ENCODE data around the gene TENM4.
"Not testable (repeated sequence)": the region's sequence is repeated elsewhere in the genome, so short reads cannot be mapped to it uniquely, and the experiment has no call there.

TENM4 gene

DNA sequence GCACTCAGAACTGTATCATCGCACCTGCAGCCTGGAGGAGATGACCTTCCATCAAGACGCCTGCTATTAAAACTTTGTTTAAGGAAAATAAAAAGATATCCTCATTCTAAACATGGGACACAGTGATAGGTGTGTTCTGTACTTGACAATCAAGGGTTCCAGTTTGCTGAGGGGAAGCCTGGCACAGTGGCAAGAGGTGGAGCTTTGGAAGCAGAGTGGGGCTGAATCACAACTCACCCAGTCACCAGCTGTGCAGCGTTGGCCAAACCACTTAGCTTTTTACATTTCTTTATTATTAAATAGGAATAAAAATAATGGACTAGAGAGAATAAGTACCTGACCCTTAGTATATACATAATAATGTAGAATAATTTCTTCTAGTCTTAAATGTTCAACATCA lies 220.7 kb downstream of the TENM4 start:
- no peak for DNase-seq (ENCODE audit: low read depth in 2 of 2, low spot score in 1 of 2)

GRCh38 chr11:79219186-79220045 lies 221.4 kb downstream of the TENM4 start:
- no peak for DNase-seq (ENCODE audit: low read depth in 2 of 2, low spot score in 1 of 2)

GRCh38 chr11:79212741-79213190 lies 228.1 kb downstream of the TENM4 start:
- DNase-seq (ENCODE audit: low read depth in 2 of 2, low spot score in 1 of 2) = no peak

- DNase-seq (ENCODE audit: low read depth in 2 of 2, low spot score in 1 of 2) = no peak
Observed at GRCh38 chr11:79209540-79210266, 231.1 kb downstream of the TENM4 start.

DNA sequence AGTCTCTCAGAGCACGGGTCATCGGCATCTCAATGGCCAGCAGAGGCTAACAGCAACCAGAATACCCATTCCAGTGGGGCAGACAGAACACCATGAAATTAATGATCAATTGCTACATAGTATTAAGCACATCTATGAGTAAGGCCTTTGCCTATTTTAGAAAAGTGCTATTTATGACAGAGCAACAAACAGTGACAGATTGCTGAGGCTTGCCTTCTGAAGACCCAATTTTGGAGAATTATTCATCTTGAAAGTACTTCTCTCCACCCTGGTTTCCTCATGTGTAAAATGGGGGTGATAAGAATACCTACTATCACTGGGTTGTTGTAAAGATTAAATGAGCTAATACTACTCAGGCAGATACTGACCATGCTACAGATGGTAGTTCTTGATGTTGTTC lies 232.7 kb downstream of the TENM4 start:
- DNase-seq (ENCODE audit: low read depth in 2 of 2, low spot score in 1 of 2) = no peak

DNA sequence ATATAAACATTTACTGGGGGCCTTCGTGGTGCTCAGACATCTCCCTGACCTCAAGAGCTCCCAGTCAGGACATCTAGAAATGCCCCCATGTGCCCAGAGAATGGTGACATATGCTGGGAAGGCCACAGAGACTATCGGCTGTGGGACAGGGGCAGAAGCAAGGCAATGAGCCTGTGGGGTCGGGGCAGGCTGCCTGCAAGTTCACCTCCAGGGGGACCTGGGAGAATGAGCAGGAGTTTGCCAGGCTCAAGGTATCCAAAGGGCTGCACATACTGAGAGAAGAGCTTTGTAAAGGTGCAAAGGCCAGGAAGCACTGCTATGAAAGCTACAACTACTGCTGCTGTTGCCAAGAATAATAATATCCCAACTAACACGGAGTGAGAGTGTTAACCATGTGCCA lies 233.9 kb downstream of the TENM4 start:
- no peak for DNase-seq (ENCODE audit: low read depth in 2 of 2, low spot score in 1 of 2)

GRCh38 chr11:79205786-79206185 lies 235.0 kb downstream of the TENM4 start:
- no peak for DNase-seq (ENCODE audit: low read depth in 2 of 2, low spot score in 1 of 2)

- DNase-seq (ENCODE audit: low read depth in 2 of 2, low spot score in 1 of 2) = no peak
Observed at GRCh38 chr11:79201677-79202347, 239.0 kb downstream of the TENM4 start.

DNA sequence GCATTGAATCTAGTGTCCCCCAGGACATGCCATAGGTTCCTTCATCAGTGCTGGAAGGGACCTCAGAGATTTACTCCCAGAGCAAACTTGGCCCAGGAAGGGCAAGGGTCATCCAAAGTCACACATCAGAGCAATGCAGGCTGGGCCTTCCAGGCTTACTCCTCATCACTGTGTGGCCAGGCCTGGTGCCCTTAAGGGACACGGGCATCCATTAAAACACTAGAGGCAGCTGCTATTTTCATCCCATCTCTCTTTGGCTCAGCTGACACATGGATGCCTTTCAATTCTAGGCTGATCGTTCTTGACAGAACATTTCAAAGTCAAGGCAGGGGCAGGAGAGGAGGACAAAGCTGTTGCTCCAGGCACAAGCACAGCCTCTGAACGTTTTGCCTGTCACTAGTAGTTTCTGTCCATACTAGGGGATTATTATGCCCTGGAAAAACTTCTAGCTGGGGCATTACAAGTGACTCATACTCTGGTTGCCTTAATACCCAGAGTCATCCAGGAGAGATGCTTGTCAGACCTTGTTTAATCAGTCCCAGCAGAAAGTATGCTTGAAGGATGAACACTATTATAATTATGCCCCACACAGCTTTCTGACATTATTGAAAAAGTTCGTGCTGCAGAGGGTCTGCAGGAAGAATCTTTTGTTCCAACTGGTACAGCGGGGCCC lies 240.3 kb downstream of the TENM4 start:
- no peak for DNase-seq (ENCODE audit: low read depth in 2 of 2, low spot score in 1 of 2)

GRCh38 chr11:79199729-79200354 lies 241.0 kb downstream of the TENM4 start:
- DNase-seq (ENCODE audit: low read depth in 2 of 2, low spot score in 1 of 2) = no peak

DNA sequence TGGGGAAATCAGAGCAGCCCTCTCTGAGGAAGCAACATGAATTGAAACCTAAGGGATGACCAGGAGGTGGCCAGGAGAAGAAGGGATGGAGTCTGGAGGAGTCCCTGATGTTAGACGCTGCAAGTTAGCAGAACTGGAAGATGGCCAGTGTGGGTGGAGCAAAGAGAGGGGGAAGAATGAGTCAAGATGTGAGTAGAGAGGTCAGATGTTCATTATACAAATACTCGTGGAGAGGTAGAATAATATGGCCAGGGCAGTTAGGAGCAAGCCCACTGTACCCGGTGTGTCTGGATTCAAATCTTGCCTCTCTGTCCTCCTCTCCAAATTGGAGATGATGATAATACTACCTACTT lies 242.0 kb downstream of the TENM4 start:
- no peak for DNase-seq (ENCODE audit: low read depth in 2 of 2, low spot score in 1 of 2)

- DNase-seq (ENCODE audit: low read depth in 2 of 2, low spot score in 1 of 2) = no peak
Observed at GRCh38 chr11:79198203-79198897, 242.5 kb downstream of the TENM4 start.

GRCh38 chr11:79196950-79197349 lies 243.9 kb downstream of the TENM4 start:
- no peak for DNase-seq (ENCODE audit: low read depth in 2 of 2, low spot score in 1 of 2)

- no peak for DNase-seq (ENCODE audit: low read depth in 2 of 2, low spot score in 1 of 2)
Observed at GRCh38 chr11:79195209-79195608, 245.6 kb downstream of the TENM4 start.

GRCh38 chr11:79193663-79194310 lies 247.0 kb downstream of the TENM4 start:
- no peak for DNase-seq (ENCODE audit: low read depth in 2 of 2, low spot score in 1 of 2)

- no peak for DNase-seq (ENCODE audit: low read depth in 2 of 2, low spot score in 1 of 2)
Observed at GRCh38 chr11:79192836-79193235, 248.0 kb downstream of the TENM4 start.

- DNase-seq (ENCODE audit: low read depth in 2 of 2, low spot score in 1 of 2) = not testable (repeated sequence)
Observed at GRCh38 chr11:79191716-79192115, 249.1 kb downstream of the TENM4 start.

DNA sequence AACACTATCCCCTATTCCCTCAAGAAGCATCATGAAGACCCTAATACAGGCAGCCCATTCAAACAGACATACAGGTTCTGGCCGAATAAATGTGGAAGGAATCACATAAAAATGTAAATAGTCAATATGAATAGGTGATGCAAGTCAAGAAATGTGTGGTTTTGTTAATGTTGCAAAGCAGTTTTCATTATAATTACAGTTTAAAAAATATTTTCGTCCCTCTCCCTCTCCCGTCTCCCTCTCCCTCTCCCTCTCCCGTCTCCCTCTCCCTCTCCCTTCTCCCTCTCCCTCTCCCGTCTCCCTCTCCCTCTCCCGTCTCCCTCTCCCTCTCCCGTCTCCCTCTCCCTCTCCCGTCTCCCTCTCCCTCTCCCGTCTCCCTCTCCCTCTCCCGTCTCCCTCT lies 250.3 kb downstream of the TENM4 start:
- not testable (repeated sequence) for DNase-seq (ENCODE audit: low read depth in 2 of 2, low spot score in 1 of 2)

DNA sequence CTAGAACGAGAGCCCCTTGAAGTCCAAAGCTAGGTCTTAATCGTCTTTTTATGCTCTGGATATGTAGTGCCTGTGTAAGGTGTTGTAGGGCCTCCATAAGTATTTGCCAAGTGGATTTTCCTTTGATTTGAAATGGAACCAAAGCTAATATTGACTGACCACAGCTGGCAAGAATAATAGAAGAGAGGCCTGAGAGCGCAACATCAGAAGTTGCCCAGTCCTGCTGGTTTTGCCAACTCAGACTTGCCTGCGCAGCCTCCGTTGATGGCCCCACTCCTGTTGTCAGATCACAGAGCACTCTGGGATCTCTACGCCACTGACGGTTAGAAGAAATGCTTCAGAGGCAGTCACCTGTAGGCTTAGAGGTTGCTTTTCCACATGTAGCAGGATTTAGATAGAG lies 251.2 kb downstream of the TENM4 start:
- no peak for DNase-seq (ENCODE audit: low read depth in 2 of 2, low spot score in 1 of 2)

- no peak for DNase-seq (ENCODE audit: low read depth in 2 of 2, low spot score in 1 of 2)
Observed at GRCh38 chr11:79189055-79189454, 251.8 kb downstream of the TENM4 start.

Measured in stimulated activated CD8-positive, alpha-beta memory T cell treated with anti-CD3 and anti-CD28 coated beads, Interleukin-4, amount 100 ng/mL, for 1 hour (primary cell).